GM21825 (cell line): ENCODE measurements around the gene BRD2.

Experiments used
- ATAC-seq: cut with Tn5 transposase; IDR thresholded peaks from one replicate; pipeline ENCODE4 v1.9.1; 2021; ENCODE audit warnings: mild to moderate bottlenecking, moderate library complexity; ENCODE audit not compliant: unreplicated experiment

The BRD2 gene

GRCh38 chr6:32984622-32985389 lies 16.4 kb downstream of the BRD2 start:
- ATAC-seq = peak; percentile 53

- no peak for ATAC-seq
These were observed 21.0 kb downstream of the BRD2 start for GRCh38 chr6:32989368-32989767.

- no peak for ATAC-seq
These were observed 23.6 kb downstream of the BRD2 start for GRCh38 chr6:32991972-32992371.

DNA sequence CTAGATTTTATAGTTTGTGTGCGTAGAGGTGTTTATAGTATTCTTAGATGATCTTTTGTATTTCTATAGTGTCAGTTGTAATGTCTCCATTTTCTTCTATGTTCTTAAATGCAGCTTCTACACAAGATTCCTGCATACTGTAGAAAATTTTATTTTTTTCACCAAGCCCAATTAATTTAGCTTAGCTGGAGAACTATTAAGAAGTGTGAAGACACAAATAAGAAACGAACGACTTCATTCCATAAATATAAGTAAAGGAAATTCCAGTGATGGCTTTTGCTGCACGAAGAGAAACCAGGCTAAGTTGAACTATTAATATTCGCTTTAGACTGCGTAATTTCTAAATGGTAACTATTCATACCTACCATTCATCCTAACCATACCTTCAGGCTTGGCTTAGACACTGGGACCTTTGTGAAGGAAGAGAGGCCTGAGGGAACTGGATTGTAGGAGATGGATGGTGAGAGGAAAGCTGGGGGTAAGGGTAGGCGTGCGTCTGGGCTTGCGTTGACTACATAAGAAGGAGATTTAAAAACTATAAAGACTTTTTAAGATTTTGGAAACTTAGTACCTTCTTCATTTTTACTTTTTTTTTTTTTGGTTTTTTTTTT lies 25.1 kb downstream of the BRD2 start:
- ATAC-seq = no peak

DNA sequence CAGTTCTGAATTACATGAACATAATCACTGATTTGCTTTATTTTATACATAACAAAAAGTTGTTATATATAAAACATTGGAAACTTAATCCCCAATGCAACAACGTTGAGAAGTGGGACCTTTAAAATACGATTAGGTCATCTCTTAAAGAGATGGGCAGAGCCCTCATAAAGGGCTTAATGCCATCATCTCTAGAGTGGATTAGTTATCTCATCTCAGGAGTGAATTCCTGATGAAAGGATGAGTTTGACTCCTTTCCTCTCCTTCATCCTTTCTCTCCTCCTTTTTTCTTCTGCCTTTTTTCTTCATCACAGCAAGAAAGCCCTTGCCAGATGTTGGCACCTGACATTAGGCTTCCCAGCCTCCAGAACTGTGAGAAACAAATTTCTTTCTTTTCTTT lies 27.1 kb downstream of the BRD2 start:
- no peak for ATAC-seq

- no peak for ATAC-seq
These were observed 31.7 kb downstream of the BRD2 start for GRCh38 chr6:33000055-33000454.

DNA sequence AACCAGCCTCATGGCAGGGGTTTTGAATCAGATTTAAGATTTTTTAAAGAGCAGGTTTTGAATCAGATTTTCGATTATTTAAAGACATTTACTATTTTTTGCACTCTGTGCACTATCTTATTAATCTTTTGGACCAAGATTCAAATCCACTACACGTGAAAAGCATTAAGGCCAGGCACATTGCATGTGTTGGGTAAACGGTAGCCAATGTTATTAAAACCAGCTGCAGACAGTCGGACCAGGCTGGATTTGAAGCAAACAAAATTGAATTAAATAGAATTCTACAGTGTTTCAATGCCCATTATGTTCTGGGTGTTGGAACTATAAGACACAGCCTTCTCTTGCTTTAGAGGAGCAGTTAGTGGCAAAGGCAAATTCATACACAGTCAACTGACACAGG lies 33.3 kb downstream of the BRD2 start:
- no peak for ATAC-seq

DNA sequence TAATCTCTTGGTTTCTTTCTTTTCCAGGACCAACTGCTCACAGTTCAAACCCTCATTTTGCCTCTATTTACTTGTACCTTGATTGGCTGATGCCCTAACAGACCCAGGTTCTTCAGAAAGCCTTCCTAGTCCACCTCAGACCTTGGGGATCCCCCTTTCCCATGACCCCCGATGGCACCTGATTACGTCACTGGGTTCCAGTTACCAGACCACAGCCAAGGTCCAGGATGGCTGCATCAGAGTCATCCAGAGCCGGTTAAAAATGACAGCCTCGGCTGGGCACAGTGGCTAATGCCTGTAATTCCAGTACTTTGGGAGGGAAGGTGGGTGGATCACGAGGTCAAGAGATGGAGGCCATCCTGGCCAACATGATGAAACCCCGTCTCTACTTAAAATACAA lies 36.5 kb downstream of the BRD2 start:
- no peak for ATAC-seq

GRCh38 chr6:33007831-33008400 lies 39.5 kb downstream of the BRD2 start:
- no peak for ATAC-seq

GRCh38 chr6:33008944-33009861 lies 40.8 kb downstream of the BRD2 start, which contains the start of gene HLA-DOA:
TSS of gene HLA-DOA (minus strand) at chr6:33009591.
- ATAC-seq = no peak

DNA sequence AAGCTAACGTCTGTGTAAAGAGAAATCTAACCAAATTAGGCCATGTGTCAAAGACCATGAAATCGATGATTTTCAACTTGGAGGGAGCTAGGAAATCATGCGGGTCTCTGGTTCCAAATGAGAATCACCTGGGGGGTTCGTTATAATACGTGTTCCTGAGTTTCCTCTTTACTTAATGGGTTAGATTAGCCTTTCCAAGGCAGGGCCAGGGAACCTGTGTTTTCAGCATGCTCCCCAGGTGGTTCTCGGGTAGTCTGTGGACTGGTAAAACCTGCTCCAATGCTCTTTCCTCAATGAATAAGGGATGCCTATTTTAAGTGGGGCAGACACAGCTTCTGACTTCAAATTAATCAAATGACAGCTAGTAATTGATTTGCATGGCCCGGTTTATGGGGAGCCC lies 42.0 kb downstream of the BRD2 start:
- ATAC-seq = no peak

DNA sequence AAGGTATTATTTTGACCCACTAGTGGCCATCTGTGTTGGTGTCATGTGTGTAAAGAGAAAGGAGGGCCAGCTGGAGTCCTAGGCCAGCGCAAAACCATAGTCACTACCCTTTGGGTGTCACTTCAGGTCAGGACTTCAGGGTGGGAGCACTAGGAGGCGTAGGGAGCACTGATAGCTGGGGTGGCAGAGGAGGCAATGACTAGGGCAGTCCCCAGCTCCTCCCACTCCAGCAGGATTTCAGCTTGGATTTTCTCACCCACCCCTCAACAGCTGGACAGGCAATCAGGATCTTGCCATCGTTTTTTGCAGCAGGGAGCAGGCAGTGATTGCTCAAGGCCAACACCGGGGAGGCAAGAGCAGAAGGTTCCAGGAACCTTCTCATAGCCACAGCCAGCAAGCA lies 45.2 kb downstream of the BRD2 start:
- ATAC-seq = no peak

DNA sequence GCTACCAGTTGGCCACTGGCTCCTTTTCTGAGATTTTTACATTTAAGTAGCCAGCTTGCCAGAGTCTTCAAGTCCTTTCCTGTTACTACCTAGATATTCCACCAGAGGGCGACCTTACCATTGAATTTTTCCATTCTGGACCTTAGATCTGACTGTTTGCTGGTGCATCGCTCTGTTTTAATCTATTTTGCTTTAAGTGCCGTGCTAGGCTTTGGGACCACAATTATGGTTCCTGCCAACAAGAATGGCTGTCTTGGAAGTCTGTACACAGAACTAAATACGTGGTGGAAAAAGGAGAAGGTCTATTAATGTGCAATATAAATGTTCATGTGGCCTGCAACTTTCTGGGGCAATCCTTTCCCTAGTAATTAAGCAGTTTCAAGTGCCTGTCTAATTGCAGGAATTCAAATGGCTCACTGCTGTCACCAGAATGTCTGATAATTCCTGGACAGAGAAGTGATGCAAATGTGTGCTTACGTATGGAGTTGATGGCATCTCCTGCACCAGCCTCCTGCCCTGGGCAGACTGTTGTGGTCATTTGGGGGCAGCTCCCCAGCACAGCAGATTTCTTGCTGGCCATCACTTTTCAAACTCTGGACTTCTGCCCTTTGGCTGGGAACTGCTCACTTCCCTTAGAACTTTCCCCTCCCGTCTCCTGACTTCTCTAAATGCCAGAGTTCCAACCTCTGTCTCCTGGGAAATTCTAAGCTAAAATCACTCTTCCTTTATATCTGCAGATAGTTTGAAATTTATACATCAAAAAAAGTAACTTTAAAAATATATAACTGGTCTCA lies 46.6 kb downstream of the BRD2 start:
- ATAC-seq = no peak

- no peak for ATAC-seq
These were observed 47.4 kb downstream of the BRD2 start for GRCh38 chr6:33015798-33016197.

- no peak for ATAC-seq
These were observed 48.6 kb downstream of the BRD2 start for GRCh38 chr6:33017018-33017417.

DNA sequence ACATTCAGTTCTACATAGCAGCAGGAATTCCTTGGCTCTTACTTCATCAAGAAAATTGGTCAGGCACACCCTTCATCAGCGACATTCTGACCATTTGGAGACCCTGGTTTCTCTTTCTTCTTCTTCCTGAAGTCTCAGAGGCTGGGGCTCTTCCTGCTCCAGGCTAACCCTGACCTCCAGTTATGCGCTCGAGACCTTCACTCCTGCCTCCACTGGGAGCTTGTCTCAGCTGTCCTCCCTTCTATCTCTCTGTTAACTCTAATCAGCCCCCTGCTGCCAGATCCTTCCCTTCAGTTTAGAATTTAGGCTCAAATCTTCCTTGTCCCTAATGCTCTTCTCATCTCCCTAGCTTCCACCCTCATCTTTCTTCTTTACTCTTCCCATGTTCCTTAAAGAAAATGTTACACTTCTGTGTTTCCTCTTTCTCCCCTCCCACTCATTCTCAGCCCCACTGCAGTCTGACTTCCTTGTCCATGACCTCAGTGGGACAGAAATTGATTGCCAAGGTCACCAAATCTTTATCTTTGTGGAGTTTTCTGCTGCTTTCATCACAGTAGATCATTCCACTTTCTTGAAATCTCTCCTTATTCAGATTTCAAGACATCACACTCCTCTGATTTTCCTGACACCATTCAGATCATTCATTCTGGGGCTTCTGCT lies 49.4 kb downstream of the BRD2 start:
- no peak for ATAC-seq

- no peak for ATAC-seq
These were observed 50.0 kb downstream of the BRD2 start for GRCh38 chr6:33018418-33018817.

DNA sequence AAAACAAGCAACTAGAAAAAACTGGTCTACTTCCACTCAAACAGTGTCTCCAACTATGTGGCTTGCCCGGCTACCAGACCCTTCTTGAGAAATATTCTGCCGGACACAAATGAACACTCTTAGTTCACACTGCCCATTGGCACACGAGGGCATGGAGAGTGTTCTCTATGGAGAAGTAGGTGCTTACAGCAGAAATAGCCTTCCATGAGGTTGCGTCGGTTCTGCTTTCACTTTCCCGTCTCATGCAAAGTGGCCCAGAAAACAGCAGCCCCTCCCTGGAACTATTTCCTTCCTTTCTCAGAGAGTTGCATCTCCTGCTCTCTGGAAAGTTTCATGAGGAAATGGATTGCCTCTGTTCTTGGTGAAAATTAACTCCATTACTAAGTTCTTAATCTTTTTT lies 50.5 kb downstream of the BRD2 start:
- peak; percentile 41 for ATAC-seq

DNA sequence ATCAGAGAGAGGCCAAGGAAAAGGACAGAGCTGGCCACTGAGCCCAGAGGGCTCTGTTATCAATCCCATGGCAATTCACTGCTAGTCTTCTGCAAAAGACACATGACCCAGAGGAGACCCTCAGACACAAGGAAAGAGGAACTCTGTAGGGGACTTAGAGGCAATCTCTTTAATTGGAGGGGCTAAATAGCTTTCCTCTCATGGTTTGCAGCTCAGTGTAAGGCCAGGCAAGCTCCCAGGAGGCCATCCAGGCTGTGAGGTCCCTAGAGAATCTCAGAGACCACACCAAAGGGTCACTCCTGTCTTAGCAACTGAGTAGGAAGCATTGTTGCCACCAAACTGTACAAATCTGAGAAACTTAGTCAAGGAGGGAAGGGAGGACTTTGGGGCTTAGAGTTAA lies 51.0 kb downstream of the BRD2 start:
- no peak for ATAC-seq

GRCh38 chr6:33021917-33022316 lies 53.5 kb downstream of the BRD2 start:
- ATAC-seq = no peak
